Esophagus squamous epithelium (tissue), 5 donors: ENCODE measurements around the gene MAPRE2. TPM values are rescaled to one million over a fixed set of nuclear protein-coding genes. Genes with fewer than 3 reads are reported as not detected.
"Not testable (repeated sequence)": the region's sequence is repeated elsewhere in the genome, so short reads cannot be mapped to it uniquely, and the experiment has no call there.

Source experiments
- DNase-seq: peaks from one replicate; lab custom pipeline; 2025; lab: John Stamatoyannopoulos, UW
- H3K27ac ChIP-seq, 4 donors: fragments of 200-600 bp; sonication (generic); one replicate each; pipeline ENCODE4 v1.5.1; 2016 to 2019; ENCODE audit warnings: mild to moderate bottlenecking in 1 of 4
- H3K27me3 ChIP-seq, 4 donors: fragments of 200-600 bp; sonication (generic); 1 replicate in 3 of 4; 2 replicates in 1 of 4; pipeline versions ENCODE4 v1.5.1 to v1.6.0; 2017 to 2021; ENCODE audit warnings: antibody characterized with exemption in 1 of 4
- H3K36me3 ChIP-seq, 3 donors: fragments of 200-600 bp; sonication (generic); one replicate each; pipeline ENCODE4 v1.5.1; 2016 to 2019
- H3K4me1 ChIP-seq, 3 donors: fragments of 200-600 bp; sonication (generic); one replicate each; pipeline ENCODE4 v1.5.1; 2017 to 2019
- H3K4me3 ChIP-seq, 4 donors: fragments of 200-600 bp; sonication (generic); 1 replicate in 3 of 4; 2 replicates in 1 of 4; pipeline ENCODE4 v1.5.1; 2016 to 2019; ENCODE audit warnings: mild to moderate bottlenecking in 2 of 4, moderate library complexity in 1 of 4
- H3K9me3 ChIP-seq, 3 donors: fragments of 200-600 bp; sonication (generic); one replicate each; pipeline ENCODE4 v1.5.1; 2016 to 2019
- CTCF ChIP-seq, 6 experiments: fragments of 450-650 bp in 4 of 6; fragments of 200-600 bp in 2 of 6; sonication (generic) in 2 of 6; IDR thresholded peaks; one replicate each; pipeline ENCODE4 v1.5.1; 2016 to 2019; ENCODE audit warnings: antibody characterized with exemption in 6 of 6, mild to moderate bottlenecking in 4 of 6, moderate library complexity in 4 of 6
- POLR2A ChIP-seq, 4 donors: fragments of 450-650 bp; IDR thresholded peaks; one replicate each; pipeline ENCODE4 v1.6.1; 2017; ENCODE audit warnings: antibody characterized with exemption in 4 of 4, mild to moderate bottlenecking in 4 of 4, moderate library complexity in 3 of 4
- WGBS, 2 donors: methylation state at CpG; one replicate each; pipeline ENCODE4 v1.1.5; 2018; 5-methylcytosine and 5-hydroxymethylcytosine counted together
- intact Hi-C: fragments of 100-400 bp; cut with DNase I; formaldehyde crosslinking; loops from one replicate; pipeline ENCODE4 v1.15.0; 2022
- total RNA-seq, 4 donors: library from RNA; depleted of rRNA; stranded (reverse); fragments of >200 nt; gene quantifications; one replicate each; pipeline ENCODE4 v1.1.0, GENCODE V29; 2016
- donor health status: DM: yes; HTN: yes; CAD: no.

Gene MAPRE2
- total RNA-seq, 4 donors from 2014 or later: 1.5 to 9.0 (median 5.0) TPM

GRCh38 chr18:35163014-35163539 lies 121.9 kb downstream of the MAPRE2 start:
- intact Hi-C loops: no loop called here
- Histone ChIP-seq H3K27me3 (no peaks in the 10 kb centered on the region), H3K4me3 (no peak overlapping the region), H3K27ac (peak overlapping the region in 1 of 4 donors; percentile 6), H3K36me3 (no peaks in the 10 kb centered on the region), H3K9me3 (no peaks in the 10 kb centered on the region), H3K4me1 (no peaks in the 10 kb centered on the region)
- no peak for TF ChIP-seq POLR2A (IDR thresholded peaks at IDR 0.05)
- no peak for TF ChIP-seq CTCF (IDR thresholded peaks at IDR 0.05)
- no peak for DNase-seq

GRCh38 chr18:35163721-35164120 lies 122.5 kb downstream of the MAPRE2 start:
- TF ChIP-seq CTCF (IDR thresholded peaks at IDR 0.05) (no peak), POLR2A (IDR thresholded peaks at IDR 0.05) (no peak)
- Histone ChIP-seq H3K4me1 (no peaks in the 10 kb centered on the region), H3K36me3 (no peaks in the 10 kb centered on the region), H3K27ac (no peak overlapping the region), H3K9me3 (no peaks in the 10 kb centered on the region), H3K27me3 (no peaks in the 10 kb centered on the region), H3K4me3 (no peak overlapping the region)
- no peak for DNase-seq
- WGBS, 2 donors: 82 to 90% methylated on average over 5 of the region's 5 CpGs
- intact Hi-C loops: no loop called here

GRCh38 chr18:35164133-35164532 lies 122.9 kb downstream of the MAPRE2 start:
- intact Hi-C loops: no loop called here

GRCh38 chr18:35167332-35167731 lies 126.1 kb downstream of the MAPRE2 start:
- TF ChIP-seq POLR2A (IDR thresholded peaks at IDR 0.05) (no peak), CTCF (IDR thresholded peaks at IDR 0.05) (no peak)
- Histone ChIP-seq H3K9me3 (no peaks in the 10 kb centered on the region), H3K4me1 (no peaks in the 10 kb centered on the region), H3K36me3 (no peaks in the 10 kb centered on the region), H3K27me3 (no peaks in the 10 kb centered on the region), H3K4me3 (no peak overlapping the region), H3K27ac (no peak overlapping the region)
- no peak for DNase-seq
- WGBS, 2 donors: 59 to 66% methylated on average over 6 of the region's 6 CpGs
- intact Hi-C loops: no loop called here

More at GRCh38 chr18:35164133-35164532, 122.9 kb downstream of the MAPRE2 start:
- WGBS, 2 donors: 54 to 56% methylated on average over 6 of the region's 6 CpGs
- no peak for DNase-seq
- H3K4me3 ChIP-seq: no peak overlapping the region
- H3K4me1 ChIP-seq: no peaks in the 10 kb centered on the region
- H3K27me3 ChIP-seq: no peaks in the 10 kb centered on the region
- H3K36me3 ChIP-seq: no peaks in the 10 kb centered on the region
- no peak overlapping the region for H3K27ac ChIP-seq
- no peaks in the 10 kb centered on the region for H3K9me3 ChIP-seq
- TF ChIP-seq CTCF (IDR thresholded peaks at IDR 0.05): no peak
- no peak for TF ChIP-seq POLR2A (IDR thresholded peaks at IDR 0.05)

- Histone ChIP-seq H3K27me3 (no peaks in the 10 kb centered on the region), H3K9me3 (no peaks in the 10 kb centered on the region), H3K4me1 (no peaks in the 10 kb centered on the region), H3K27ac (no peak overlapping the region), H3K4me3 (no peak overlapping the region), H3K36me3 (no peaks in the 10 kb centered on the region)
- no peak for TF ChIP-seq POLR2A (IDR thresholded peaks at IDR 0.05)
- no peak for TF ChIP-seq CTCF (IDR thresholded peaks at IDR 0.05)
- no peak for DNase-seq
- intact Hi-C loops: no loop called here
These were observed 126.6 kb downstream of the MAPRE2 start for GRCh38 chr18:35167857-35168256.

GRCh38 chr18:35170323-35170722 lies 129.1 kb downstream of the MAPRE2 start:
- intact Hi-C loops, H3K4me3 ChIP-seq, H3K4me1 ChIP-seq, H3K27me3 ChIP-seq, DNase-seq, H3K36me3 ChIP-seq, H3K9me3 ChIP-seq, H3K27ac ChIP-seq: not testable (repeated sequence)
- WGBS, 2 donors: 85 to 89% methylated on average over 1 of the region's 1 CpG
